Smooth muscle cell (in vitro differentiated cells): ENCODE data around the gene CYFIP2. TPM values are rescaled to one million over a fixed set of nuclear protein-coding genes. Genes with fewer than 3 reads are reported as not detected.

Source experiments
- DNase-seq: peaks from one replicate; lab custom pipeline; 2025; ENCODE audit not compliant: unreplicated experiment; lab: John Stamatoyannopoulos, UW
- H2AFZ ChIP-seq: fragments of 200-600 bp; sonication (generic); 2 replicates; pipeline ENCODE4 v1.6.0; 2016; ENCODE audit warnings: antibody characterized with exemption, low read depth, mild to moderate bottlenecking
- H3F3A ChIP-seq: fragments of 200-600 bp; sonication (generic); 2 replicates; pipeline ENCODE4 v1.6.0; 2017; ENCODE audit warnings: antibody characterized with exemption, low read depth
- H3K27ac ChIP-seq: fragments of 200-600 bp; sonication (generic); 2 replicates; pipeline ENCODE4 v1.5.1; 2016; ENCODE audit warnings: low read depth, mild to moderate bottlenecking
- H3K27me3 ChIP-seq: fragments of 200-600 bp; sonication (generic); 2 replicates; pipeline ENCODE4 v1.6.1; 2016; ENCODE audit warnings: low read depth, mild to moderate bottlenecking
- H3K36me3 ChIP-seq: fragments of 200-600 bp; sonication (generic); 2 replicates; pipeline ENCODE4 v1.5.1; 2016; ENCODE audit warnings: low read depth
- H3K4me1 ChIP-seq: fragments of 200-600 bp; sonication (generic); 2 replicates; pipeline ENCODE4 v1.5.1; 2016; ENCODE audit warnings: low read depth
- H3K4me2 ChIP-seq: fragments of 200-600 bp; sonication (generic); 2 replicates; pipeline ENCODE4 v1.6.0; 2016; ENCODE audit warnings: mild to moderate bottlenecking
- H3K4me3 ChIP-seq: fragments of 200-600 bp; sonication (generic); 2 replicates; pipeline ENCODE4 v1.5.1; 2016; ENCODE audit warnings: mild to moderate bottlenecking
- H3K79me2 ChIP-seq: fragments of 200-600 bp; sonication (generic); 2 replicates; pipeline ENCODE4 v1.6.0; 2016; ENCODE audit warnings: low read depth, mild to moderate bottlenecking
- H3K9ac ChIP-seq: fragments of 200-600 bp; sonication (generic); 2 replicates; pipeline ENCODE4 v1.6.0; 2016; ENCODE audit warnings: low read depth
- H3K9me3 ChIP-seq: fragments of 200-600 bp; sonication (generic); replicated peaks from 2 replicates; pipeline ENCODE4 v1.5.1; 2016; ENCODE audit warnings: low read depth
- H4K20me1 ChIP-seq: fragments of 200-600 bp; sonication (generic); 2 replicates; pipeline ENCODE4 v1.6.0; 2016; ENCODE audit warnings: low read depth
- CTCF ChIP-seq: fragments of 200-600 bp; sonication (generic); IDR thresholded peaks from 2 replicates; pipeline ENCODE4 v1.5.1; 2017; ENCODE audit warnings: borderline replicate concordance, mild to moderate bottlenecking, antibody characterized with exemption; ENCODE audit not compliant: insufficient read depth, poor library complexity, severe bottlenecking
- WGBS: methylation state at CpG from one replicate; pipeline ENCODE4 v1.1.7; 2016; ENCODE audit warnings: low lambda C conversion rate; 5-methylcytosine and 5-hydroxymethylcytosine counted together
- polyA plus RNA-seq: library from polyadenylated mRNA; unstranded; fragments of >200 nt; fragmentation: Nextera tagmentation; extraction: Ambion mirVana; gene quantifications from 2 replicates; pipeline ENCODE4 v1.2.1, GENCODE V29; 2016
- total RNA-seq: library from RNA; depleted of rRNA; stranded (reverse); fragments of >200 nt; gene quantifications from 2 replicates; pipeline ENCODE4 v1.2.3, GENCODE V29; 2014

The CYFIP2 gene
- total and polyA plus RNA-seq, 2 experiments from 2014 or later, result 11.4 to 17.8 TPM

DNA sequence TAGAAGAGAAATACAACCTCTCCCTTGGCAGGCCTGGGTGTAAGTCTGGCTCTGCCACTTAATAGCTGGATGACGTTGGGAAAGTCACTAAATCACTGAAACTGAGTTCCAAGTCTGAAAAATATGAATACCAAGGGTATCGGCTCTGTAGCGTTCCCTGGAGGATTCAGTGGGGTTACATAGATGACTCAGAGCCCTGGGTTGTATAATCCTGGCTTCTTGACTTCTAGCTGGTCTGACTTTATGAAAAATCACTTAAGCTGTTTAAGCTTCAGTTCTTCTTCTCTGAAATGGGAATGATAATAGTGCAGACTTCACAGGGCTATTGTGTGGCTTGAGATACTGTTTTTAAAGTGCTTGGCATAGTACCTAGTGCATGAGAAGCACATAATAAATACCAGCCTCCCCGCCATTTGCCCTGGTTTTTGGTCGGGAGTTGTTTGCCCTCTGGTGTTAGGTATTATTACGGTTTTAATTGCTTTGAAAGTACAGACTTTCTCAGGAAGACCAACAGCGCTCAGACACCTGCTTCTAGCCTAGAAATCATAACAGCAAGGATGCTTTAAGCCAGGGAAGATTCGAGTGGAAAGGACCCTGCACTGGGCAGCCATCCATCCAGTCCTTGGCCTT, 43.0 kb downstream of the CYFIP2 start:
- no peak overlapping the region for H3K4me3 ChIP-seq
- H3K9me3 ChIP-seq, result no peaks in the 10 kb centered on the region
- no peak for DNase-seq
- no peaks in the 10 kb centered on the region for H4K20me1 ChIP-seq
- H3K4me1 ChIP-seq, result no peaks in the 10 kb centered on the region
- WGBS, result 42% methylated on average over 8 of the region's 8 CpGs
- H3K27ac ChIP-seq, result peak overlapping the region; percentile 59
- H3K4me2 ChIP-seq, result peak overlapping the region; percentile 33
- H3F3A ChIP-seq, result peaks cover 6% of the 10 kb centered on the region
- H3K79me2 ChIP-seq, result no peaks in the 10 kb centered on the region
- no peaks in the 10 kb centered on the region for H3K27me3 ChIP-seq
- no peak overlapping the region for H3K9ac ChIP-seq
- H2AFZ ChIP-seq, result no peak overlapping the region
- no peaks in the 10 kb centered on the region for H3K36me3 ChIP-seq
- peak; percentile 39 for TF ChIP-seq CTCF

DNA sequence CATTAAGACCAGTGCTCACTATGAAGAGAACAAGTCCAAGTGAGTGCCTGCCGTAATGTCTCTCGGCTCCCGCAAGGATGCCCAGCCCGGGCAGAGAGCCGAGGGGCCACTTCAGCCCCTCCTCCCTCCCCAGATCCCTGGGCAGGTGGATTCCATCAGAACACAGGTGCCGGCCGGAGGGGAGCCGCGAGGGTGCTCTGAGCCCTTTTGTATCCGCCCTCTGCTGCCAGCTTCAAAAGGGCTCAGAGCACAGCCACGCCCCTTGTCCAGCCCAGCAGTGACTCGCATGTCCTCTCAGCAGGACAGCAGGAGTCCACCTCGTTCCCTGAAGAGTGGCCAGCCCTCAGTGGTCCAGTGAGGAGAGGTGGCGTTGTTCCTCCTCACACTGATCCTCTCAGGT, 43.9 kb downstream of the CYFIP2 start:
- WGBS, result 83% methylated on average over 14 of the region's 14 CpGs
- H3K4me2 ChIP-seq, result no peak overlapping the region
- H4K20me1 ChIP-seq, result no peaks in the 10 kb centered on the region

DNA sequence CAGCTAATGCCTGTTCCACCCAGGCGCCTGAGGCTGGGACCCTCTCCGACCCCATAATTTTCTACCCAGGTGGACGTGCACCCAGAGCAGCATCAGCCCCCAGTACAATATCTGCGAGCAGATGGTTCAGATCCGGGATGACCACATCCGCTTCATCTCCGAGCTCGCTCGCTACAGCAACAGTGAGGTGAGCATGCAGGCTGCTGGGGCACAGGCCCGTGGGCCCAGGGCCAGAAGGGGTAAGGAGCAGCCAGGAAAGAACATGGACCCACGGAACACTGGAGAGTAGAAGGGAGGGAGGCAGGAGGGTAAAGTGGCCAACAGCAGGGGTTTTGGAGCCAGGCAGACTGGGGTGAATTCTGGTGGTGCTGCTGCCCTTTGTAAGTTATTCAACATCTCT, 45.7 kb downstream of the CYFIP2 start:
- Histone ChIP-seq H3K27ac (no peak overlapping the region), H3K4me3 (no peak overlapping the region), H2AFZ (no peak overlapping the region), H3K9ac (no peak overlapping the region), H3K79me2 (no peaks in the 10 kb centered on the region), H3K4me1 (no peaks in the 10 kb centered on the region), H3K27me3 (no peaks in the 10 kb centered on the region), H3K9me3 (no peaks in the 10 kb centered on the region), H3K36me3 (no peaks in the 10 kb centered on the region), H3K4me2 (no peak overlapping the region), H4K20me1 (no peaks in the 10 kb centered on the region), H3F3A (peaks cover 6% of the 10 kb centered on the region)
- no peak for DNase-seq
- TF ChIP-seq CTCF, result no peak
- 97% methylated on average over 11 of the region's 11 CpGs for WGBS

More for the DNA sequence above, 43.9 kb downstream of the CYFIP2 start:
- Histone ChIP-seq H3K36me3 (no peaks in the 10 kb centered on the region), H3K9ac (no peak overlapping the region), H3F3A (peaks cover 6% of the 10 kb centered on the region), H3K27me3 (no peaks in the 10 kb centered on the region), H3K9me3 (no peaks in the 10 kb centered on the region), H3K4me3 (no peak overlapping the region), H3K4me1 (no peaks in the 10 kb centered on the region), H3K79me2 (no peaks in the 10 kb centered on the region), H3K27ac (no peak overlapping the region), H2AFZ (no peak overlapping the region)
- TF ChIP-seq CTCF, result no peak
- DNase-seq, result no peak

- no peak overlapping the region for H3K9ac ChIP-seq
- no peak for DNase-seq
Observed at GRCh38 chr5:157312492-157312891, 46.6 kb downstream of the CYFIP2 start.

More at GRCh38 chr5:157312492-157312891, 46.6 kb downstream of the CYFIP2 start:
- peak; percentile 74 for TF ChIP-seq CTCF
- Histone ChIP-seq H3K27me3 (no peaks in the 10 kb centered on the region), H3K4me1 (no peaks in the 10 kb centered on the region), H3K9me3 (no peaks in the 10 kb centered on the region), H2AFZ (no peak overlapping the region), H3K36me3 (no peaks in the 10 kb centered on the region), H3K79me2 (no peaks in the 10 kb centered on the region), H3F3A (peaks cover 6% of the 10 kb centered on the region), H3K4me3 (no peak overlapping the region), H3K27ac (no peak overlapping the region), H3K4me2 (no peak overlapping the region), H4K20me1 (no peaks in the 10 kb centered on the region)
- WGBS, result 45% methylated on average over 6 of the region's 6 CpGs
